Lower leg skin (tissue), 4 donors: ENCODE results near the gene TBRG1. TPM values are rescaled to one million over a fixed set of nuclear protein-coding genes. Genes with fewer than 3 reads are reported as not detected.

ENCODE experiments used
- DNase-seq, 2 donors: peaks; one replicate each; pipeline ENCODE4 v3.0.0-alpha.2; 2019; ENCODE audit warnings: low spot score in 2 of 2
- H3K4me3 ChIP-seq: fragments of 200-600 bp; sonication (generic); 2 replicates; pipeline ENCODE4 v1.5.1; 2017; ENCODE audit warnings: mild to moderate bottlenecking, low read depth; ENCODE audit not compliant: poor library complexity, severe bottlenecking
- CTCF ChIP-seq, 3 donors: fragments of 450-650 bp; IDR thresholded peaks; one replicate each; pipeline ENCODE4 v1.5.1; 2016; ENCODE audit warnings: antibody characterized with exemption in 3 of 3, mild to moderate bottlenecking in 3 of 3, moderate library complexity in 2 of 3
- POLR2A ChIP-seq, 2 donors: fragments of 450-650 bp; IDR thresholded peaks; one replicate each; pipeline ENCODE4 v1.6.1; 2016 to 2017; ENCODE audit warnings: antibody characterized with exemption in 2 of 2, mild to moderate bottlenecking in 1 of 2, moderate library complexity in 1 of 2
- WGBS, 2 donors: methylation state at CpG; one replicate each; pipeline ENCODE4 v1.1.5; 2018; 5-methylcytosine and 5-hydroxymethylcytosine counted together
- intact Hi-C: fragments of 100-400 bp; cut with DNase I; formaldehyde crosslinking; loops from one replicate; pipeline ENCODE4 v1.15.0; 2023; ENCODE audit warnings: low total_unique reads
- total RNA-seq, 4 donors: library from RNA; depleted of rRNA; stranded (reverse); fragments of >200 nt; gene quantifications; one replicate each; pipeline ENCODE4 v1.1.0, GENCODE V29; 2016

The TBRG1 gene
- total RNA-seq, 4 donors from 2014 or later, result 13.9 to 24.9 (median 17.9) TPM

- intact Hi-C loops, result loop anchor here (5.0 kb wide), 1 partner anchor 88 kb away; the partner anchor contains the start of gene ESAM
- no peak for DNase-seq
- no peak for TF ChIP-seq CTCF (IDR thresholded peaks at IDR 0.05)
- TF ChIP-seq POLR2A (IDR thresholded peaks at IDR 0.05), result no peak
- peak overlapping the region; percentile 76 for H3K4me3 ChIP-seq
- WGBS, 2 donors, result 29 to 31% methylated on average over 18 of the region's 18 CpGs
These were observed 51.5 kb downstream of the TBRG1 start for GRCh38 chr11:124674168-124674517.

GRCh38 chr11:124674571-124674970 is 51.9 kb downstream of the TBRG1 start:
- WGBS, 2 donors, result 89 to 92% methylated on average over 5 of the region's 5 CpGs
- intact Hi-C loops, result loop anchor here (5.0 kb wide), 1 partner anchor 88 kb away; the partner anchor contains the start of gene ESAM
- H3K4me3 ChIP-seq, result no peak overlapping the region
- no peak for DNase-seq
- TF ChIP-seq POLR2A (IDR thresholded peaks at IDR 0.05), result no peak
- TF ChIP-seq CTCF (IDR thresholded peaks at IDR 0.05), result no peak

- no peak for DNase-seq
- no peak overlapping the region for H3K4me3 ChIP-seq
- intact Hi-C loops, result no loop called here
- WGBS, 2 donors, result 11 to 12% methylated on average over 2 of the region's 2 CpGs
- TF ChIP-seq CTCF (IDR thresholded peaks at IDR 0.05) (no peak), POLR2A (IDR thresholded peaks at IDR 0.05) (no peak)
These were observed 53.7 kb downstream of the TBRG1 start for GRCh38 chr11:124676386-124676785.

- intact Hi-C loops, result no loop called here
- DNase-seq, result no peak
- 64 to 73% methylated on average over 5 of the region's 5 CpGs for WGBS, 2 donors
These were observed 55.8 kb downstream of the TBRG1 start for GRCh38 chr11:124678416-124678815.

GRCh38 chr11:124681421-124681820 is 58.8 kb downstream of the TBRG1 start:
- intact Hi-C loops, result no loop called here
- TF ChIP-seq POLR2A (IDR thresholded peaks at IDR 0.05), result no peak
- no peak overlapping the region for H3K4me3 ChIP-seq
- DNase-seq, result no peak
- 93 to 97% methylated on average over 2 of the region's 2 CpGs for WGBS, 2 donors

More at GRCh38 chr11:124678416-124678815, 55.8 kb downstream of the TBRG1 start:
- no peak overlapping the region for H3K4me3 ChIP-seq
- TF ChIP-seq CTCF (IDR thresholded peaks at IDR 0.05) (no peak), POLR2A (IDR thresholded peaks at IDR 0.05) (no peak)

GRCh38 chr11:124682443-124682842 is 59.8 kb downstream of the TBRG1 start:
- WGBS, 2 donors, result 98% methylated on average over 1 of the region's 1 CpG
- no peak overlapping the region for H3K4me3 ChIP-seq
- intact Hi-C loops, result no loop called here
- DNase-seq, result no peak
- TF ChIP-seq POLR2A (IDR thresholded peaks at IDR 0.05) (no peak), CTCF (IDR thresholded peaks at IDR 0.05) (no peak)

Other genes starting within 250 kb of the TBRG1 start
- not detected for gene OR8B2, start 238.4 kb upstream of the TBRG1 start, total RNA-seq
- gene OR8B3, start 223.8 kb upstream of the TBRG1 start, total RNA-seq, result not detected
- gene OR8B4, start 198.0 kb upstream of the TBRG1 start, total RNA-seq, result not detected
- gene OR8B8, start 177.2 kb upstream of the TBRG1 start, total RNA-seq, result not detected
- not detected for gene OR8B12, start 79.2 kb upstream of the TBRG1 start, total RNA-seq
- not detected for gene OR8A1, start 52.9 kb upstream of the TBRG1 start, total RNA-seq
- not detected for gene PANX3, start 11.4 kb upstream of the TBRG1 start, total RNA-seq
- 1 to 10 TPM; 4.1 to 6.4 (median 6.1) TPM for gene SIAE, start 50.9 kb downstream of the TBRG1 start, total RNA-seq
- 1 to 10 TPM; 1.9 to 6.2 (median 2.9) TPM for gene SPA17, start 51.0 kb downstream of the TBRG1 start, total RNA-seq
- under 1 TPM in 2 of 4 donors, not detected in 2; 0.56 to 0.84 TPM for gene NRGN, start 117.1 kb downstream of the TBRG1 start, total RNA-seq
- 1 to 10 TPM in 1 of 4 donors, under 1 TPM in 3; 0.30 to 2.3 (median 0.55) TPM for gene VSIG2, start 129.4 kb downstream of the TBRG1 start, total RNA-seq
- 10 to 100 TPM in 3 of 4 donors, 1 to 10 TPM in 1; 6.1 to 24.1 (median 11.4) TPM for gene ESAM, start 139.4 kb downstream of the TBRG1 start, total RNA-seq
- 10 to 100 TPM; 11.5 to 21.2 (median 15.2) TPM for gene MSANTD2, start 177.5 kb downstream of the TBRG1 start, total RNA-seq
- 1 to 10 TPM; 1.9 to 5.3 (median 3.3) TPM for gene ROBO3, start 242.6 kb downstream of the TBRG1 start, total RNA-seq